ENCODE data around the gene SEC16A.

Gene SEC16A

GRCh38 chr9:136451221-136451877 lies 31.5 kb downstream of the SEC16A start:
- H3K4me3 ChIP-seq (ENCODE audit: low read length), result no peak overlapping the region
- peak; percentile 10 for TF ChIP-seq CTCF (conservative IDR thresholded peaks at IDR 0.05; ENCODE audit: low read depth, low read length)
- DNase-seq (ENCODE audit: low read depth), result no peak

- TF ChIP-seq CTCF (conservative IDR thresholded peaks at IDR 0.05; ENCODE audit: low read depth, low read length), result no peak
- DNase-seq (ENCODE audit: low read depth), result no peak
- no peak overlapping the region for H3K4me3 ChIP-seq (ENCODE audit: low read length)
Measured at GRCh38 chr9:136448655-136449054, 34.2 kb downstream of the SEC16A start.

- H3K4me3 ChIP-seq (ENCODE audit: low read length), result no peak overlapping the region
- no peak for DNase-seq (ENCODE audit: low read depth)
- no peak for TF ChIP-seq CTCF (conservative IDR thresholded peaks at IDR 0.05; ENCODE audit: low read depth, low read length)
Measured at GRCh38 chr9:136447173-136447778, 35.6 kb downstream of the SEC16A start.

- TF ChIP-seq CTCF (conservative IDR thresholded peaks at IDR 0.05; ENCODE audit: low read depth, low read length), result no peak
- no peak for DNase-seq (ENCODE audit: low read depth)
- H3K4me3 ChIP-seq (ENCODE audit: low read length), result no peak overlapping the region
Measured at GRCh38 chr9:136445799-136446198, 37.0 kb downstream of the SEC16A start.

- TF ChIP-seq CTCF (conservative IDR thresholded peaks at IDR 0.05; ENCODE audit: low read depth, low read length), result no peak
- DNase-seq (ENCODE audit: low read depth), result no peak
- H3K4me3 ChIP-seq (ENCODE audit: low read length), result no peak overlapping the region
Measured at GRCh38 chr9:136444102-136444501, 38.7 kb downstream of the SEC16A start.

GRCh38 chr9:136443687-136444086 lies 39.2 kb downstream of the SEC16A start:
- no peak overlapping the region for H3K4me3 ChIP-seq (ENCODE audit: low read length)
- TF ChIP-seq CTCF (conservative IDR thresholded peaks at IDR 0.05; ENCODE audit: low read depth, low read length), result no peak
- DNase-seq (ENCODE audit: low read depth), result no peak

- DNase-seq (ENCODE audit: low read depth), result no peak
- no peak overlapping the region for H3K4me3 ChIP-seq (ENCODE audit: low read length)
- no peak for TF ChIP-seq CTCF (conservative IDR thresholded peaks at IDR 0.05; ENCODE audit: low read depth, low read length)
Measured at GRCh38 chr9:136443087-136443486, 39.8 kb downstream of the SEC16A start.
